ENCODE measurements around the gene ANKRD44.

Gene ANKRD44

GRCh38 chr2:197137826-197138477, 172.6 kb downstream of the ANKRD44 start:
- no peak for DNase-seq

- DNase-seq: peak; percentile 21 to 38
Measured at GRCh38 chr2:197137231-197137630, 173.3 kb downstream of the ANKRD44 start.

GRCh38 chr2:197136452-197136851, 174.1 kb downstream of the ANKRD44 start:
- no peak for DNase-seq

- DNase-seq: no peak
Measured at GRCh38 chr2:197135806-197136205, 174.8 kb downstream of the ANKRD44 start.

- DNase-seq: no peak
Measured at GRCh38 chr2:197134206-197134605, 176.4 kb downstream of the ANKRD44 start.

- DNase-seq: no peak
Measured at GRCh38 chr2:197131558-197131855, 179.1 kb downstream of the ANKRD44 start.

- no peak for DNase-seq
Measured at GRCh38 chr2:197130318-197130717, 180.3 kb downstream of the ANKRD44 start.

GRCh38 chr2:197128897-197129296, 181.7 kb downstream of the ANKRD44 start:
- no peak for DNase-seq

- no peak for DNase-seq
Measured at GRCh38 chr2:197128126-197128525, 182.5 kb downstream of the ANKRD44 start.

GRCh38 chr2:197126630-197127352, 183.8 kb downstream of the ANKRD44 start:
- DNase-seq: no peak

- DNase-seq: no peak
Measured at GRCh38 chr2:197124639-197125390, 185.8 kb downstream of the ANKRD44 start.

GRCh38 chr2:197122821-197123220, 187.8 kb downstream of the ANKRD44 start:
- no peak for DNase-seq

- no peak for DNase-seq
Measured at GRCh38 chr2:197121756-197122385, 188.7 kb downstream of the ANKRD44 start.

GRCh38 chr2:197121255-197121654, 189.3 kb downstream of the ANKRD44 start:
- DNase-seq: no peak

- no peak for DNase-seq
Measured at GRCh38 chr2:197116306-197116879, 194.2 kb downstream of the ANKRD44 start.

- DNase-seq: no peak
Measured at GRCh38 chr2:197115325-197115724, 195.3 kb downstream of the ANKRD44 start.

GRCh38 chr2:197113275-197113711, 197.3 kb downstream of the ANKRD44 start:
- no peak for DNase-seq

GRCh38 chr2:197109326-197109725, 201.3 kb downstream of the ANKRD44 start:
- DNase-seq: no peak

- DNase-seq: no peak
Measured at GRCh38 chr2:197108758-197109157, 201.8 kb downstream of the ANKRD44 start.

- no peak for DNase-seq
Measured at GRCh38 chr2:197107291-197108269, 203.0 kb downstream of the ANKRD44 start.

- no peak for DNase-seq
Measured at GRCh38 chr2:197103363-197103762, 207.2 kb downstream of the ANKRD44 start.

GRCh38 chr2:197102231-197102630, 208.3 kb downstream of the ANKRD44 start:
- DNase-seq: no peak
